Esophagus squamous epithelium (tissue), 4 donors: ENCODE results near the gene MRPS26.

Source experiments
- CTCF ChIP-seq, 6 experiments: fragments of 450-650 bp in 4 of 6; fragments of 200-600 bp in 2 of 6; sonication (generic) in 2 of 6; IDR thresholded peaks; one replicate each; pipeline ENCODE4 v1.5.1; 2016 to 2019; ENCODE audit warnings: antibody characterized with exemption in 6 of 6, mild to moderate bottlenecking in 4 of 6, moderate library complexity in 4 of 6
- POLR2A ChIP-seq, 4 donors: fragments of 450-650 bp; IDR thresholded peaks; one replicate each; pipeline ENCODE4 v1.6.1; 2017; ENCODE audit warnings: antibody characterized with exemption in 4 of 4, mild to moderate bottlenecking in 4 of 4, moderate library complexity in 3 of 4

GRCh38 chr20:3067139-3068014 lies 21.5 kb downstream of the MRPS26 start:
- TF ChIP-seq CTCF (IDR thresholded peaks at IDR 0.05): no peak
- no peak for TF ChIP-seq POLR2A (IDR thresholded peaks at IDR 0.05)
